RWPE1 (cell line): ENCODE results near the gene ZNF425.

ENCODE experiments used
- CTCF ChIA-PET: fragments of 350-600 bp; sonication (Branson Sonifier 250); formaldehyde crosslinking; extraction: SDS; loops from one replicate; lab custom pipeline; 2021; lab: Yijun Ruan, JAX
- POLR2A ChIA-PET: fragments of 400-600 bp; formaldehyde crosslinking; extraction: SDS; loops from one replicate; lab custom pipeline; 2020; ENCODE audit warnings: antibody characterized with exemption; ENCODE audit not compliant: low non-redundant PET; lab: Yijun Ruan, JAX
- DNase-seq: peaks from one replicate; pipeline ENCODE4 v3.0.0; 2012; ENCODE audit warnings: low spot score
- H3K27ac ChIP-seq: fragments of 450-650 bp; 2 replicates; pipeline ENCODE4 v1.5.1; 2017
- CTCF ChIP-seq: fragments of 450-650 bp; conservative IDR thresholded peaks from 2 replicates; pipeline ENCODE4 v1.5.1; 2017; ENCODE audit warnings: low read depth, mild to moderate bottlenecking

Gene ZNF425

GRCh38 chr7:149166142-149166541, 40.0 kb upstream of the ZNF425 start:
- ChIA-PET CTCF (no interaction called here), POLR2A (no interaction called here)
- TF ChIP-seq CTCF: no peak
- H3K27ac ChIP-seq: no peak overlapping the region
- no peak for DNase-seq

DNA sequence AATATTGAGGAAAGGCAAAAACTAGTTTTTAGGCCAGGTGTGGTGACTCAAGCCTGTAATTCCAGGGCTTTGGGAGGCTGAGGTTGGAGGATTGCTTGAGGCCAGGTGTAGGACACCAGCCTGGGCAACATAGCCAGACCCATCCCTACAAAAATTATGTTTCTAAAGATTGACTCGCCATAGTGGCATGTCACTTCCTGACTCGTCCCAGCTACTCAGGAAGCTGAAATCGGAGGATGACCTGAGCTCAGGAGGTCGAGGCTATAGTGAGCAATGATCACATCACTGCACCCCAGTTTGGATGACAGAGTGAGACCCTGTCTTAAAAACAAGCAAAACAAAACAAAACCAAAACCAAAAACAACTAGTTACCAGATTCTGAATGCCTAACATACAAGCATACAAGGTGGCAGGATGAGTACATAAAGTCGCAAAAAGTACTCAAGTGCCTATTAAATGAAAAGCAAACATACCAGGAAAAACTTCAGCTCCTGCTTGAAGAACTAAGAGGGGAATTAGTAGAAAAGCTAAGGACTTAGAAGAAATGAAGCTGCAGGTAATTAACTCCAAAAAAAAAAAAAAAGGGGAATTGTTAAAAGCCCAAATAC, 35.2 kb upstream of the ZNF425 start:
- ChIA-PET POLR2A (no interaction called here), CTCF (interaction anchor here (1.0 kb wide), 1 partner anchor 79 kb away, joined by 6 read pairs; no protein-coding TSS in a partner anchor)
- H3K27ac ChIP-seq: peak overlapping the region; percentile 40
- DNase-seq: no peak
- no peak for TF ChIP-seq CTCF

DNA sequence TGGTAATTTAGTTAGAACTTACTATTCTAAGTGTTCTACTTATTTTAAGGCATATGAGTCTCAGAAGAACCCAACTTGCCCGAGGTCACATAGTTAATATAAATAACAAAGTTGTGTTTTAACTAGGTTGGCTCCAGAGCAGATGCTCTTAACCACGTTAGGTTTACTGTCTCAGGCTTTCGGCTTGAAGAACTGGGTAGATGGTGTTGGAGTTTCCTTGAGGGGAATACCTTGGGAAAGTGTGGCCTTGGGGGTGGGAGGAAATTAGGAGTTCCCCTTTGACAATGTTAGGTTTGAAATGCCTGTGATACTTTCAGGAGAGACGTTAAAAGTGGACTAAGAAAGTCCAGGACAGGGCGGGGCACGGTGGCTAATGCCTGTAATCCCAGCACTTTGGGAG, 30.8 kb upstream of the ZNF425 start:
- no peak overlapping the region for H3K27ac ChIP-seq
- no peak for DNase-seq
- no peak for TF ChIP-seq CTCF
- CTCF ChIA-PET: no interaction called here
- POLR2A ChIA-PET: no interaction called here

GRCh38 chr7:149154056-149154455, 27.9 kb upstream of the ZNF425 start:
- TF ChIP-seq CTCF: no peak
- H3K27ac ChIP-seq: peak overlapping the region; percentile 18; the same call in 1 of the 2 replicates
- no peak for DNase-seq
- CTCF ChIA-PET: no interaction called here
- POLR2A ChIA-PET: no interaction called here

- ChIA-PET CTCF (no interaction called here), POLR2A (no interaction called here)
- no peak overlapping the region for H3K27ac ChIP-seq
- TF ChIP-seq CTCF: no peak
- DNase-seq: no peak
These were observed 27.2 kb upstream of the ZNF425 start for GRCh38 chr7:149153346-149153745.

DNA sequence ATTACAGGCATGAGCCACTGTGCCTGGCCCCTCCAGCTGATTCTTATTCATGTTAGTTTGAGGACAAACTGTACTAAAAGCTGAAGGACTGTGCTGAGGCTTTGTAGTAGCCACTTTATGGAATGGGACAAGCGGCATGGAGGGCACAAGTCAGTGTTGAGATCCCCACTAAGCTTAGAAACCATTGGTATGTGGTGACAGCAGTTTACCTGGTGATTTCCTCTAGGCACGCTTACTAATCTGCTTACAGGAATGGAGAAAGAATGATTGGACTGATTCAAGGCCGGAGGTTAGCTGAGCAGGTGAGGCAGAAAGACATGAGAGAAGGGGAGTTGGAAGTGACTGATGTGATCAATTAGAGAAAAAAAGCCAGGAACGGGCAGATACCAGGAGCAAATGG, 24.9 kb upstream of the ZNF425 start:
- 0 out of 2 replicates have a peak overlapping the region, but pooled peaks have one; percentile 0 for H3K27ac ChIP-seq
- no peak for DNase-seq
- CTCF ChIA-PET: interaction anchor here (0.6 kb wide), 1 partner anchor 76 kb away, joined by 4 read pairs; no protein-coding TSS in a partner anchor
- TF ChIP-seq CTCF: no peak
- POLR2A ChIA-PET: no interaction called here
